ENCODE measurements around the gene LALBA.
"Not testable (repeated sequence)": the region's sequence is repeated elsewhere in the genome, so short reads cannot be mapped to it uniquely, and the experiment has no call there.

The LALBA gene

DNA sequence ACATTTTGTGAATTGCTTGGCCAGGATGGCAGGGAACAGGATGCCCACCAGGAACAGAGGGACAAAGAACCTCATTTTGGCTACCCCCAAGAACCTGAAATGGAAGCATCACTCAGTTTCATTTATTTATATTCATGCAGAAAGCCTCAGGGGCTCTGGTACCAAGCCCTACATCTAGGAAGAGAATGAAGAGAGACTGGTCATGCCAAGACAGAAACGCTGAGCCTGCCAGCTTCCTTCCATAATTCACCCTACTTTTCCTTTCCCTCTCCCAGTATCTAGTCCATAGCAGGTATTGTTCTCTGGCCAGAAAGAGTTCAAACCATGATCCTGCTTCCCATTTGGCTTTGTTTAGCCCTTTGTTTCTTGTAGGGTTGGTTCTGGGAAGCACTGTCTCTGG is at the start of gene LALBA:
Gene LALBA (minus strand): TSS at position 101 of the 400 bp plus-strand sequence. CDS start 26 bp downstream, at position 75.
- DNase-seq = no peak

- peak; percentile 53 for DNase-seq
Measured at GRCh38 chr12:48618541-48618940, 48.7 kb upstream of the LALBA start.

DNA sequence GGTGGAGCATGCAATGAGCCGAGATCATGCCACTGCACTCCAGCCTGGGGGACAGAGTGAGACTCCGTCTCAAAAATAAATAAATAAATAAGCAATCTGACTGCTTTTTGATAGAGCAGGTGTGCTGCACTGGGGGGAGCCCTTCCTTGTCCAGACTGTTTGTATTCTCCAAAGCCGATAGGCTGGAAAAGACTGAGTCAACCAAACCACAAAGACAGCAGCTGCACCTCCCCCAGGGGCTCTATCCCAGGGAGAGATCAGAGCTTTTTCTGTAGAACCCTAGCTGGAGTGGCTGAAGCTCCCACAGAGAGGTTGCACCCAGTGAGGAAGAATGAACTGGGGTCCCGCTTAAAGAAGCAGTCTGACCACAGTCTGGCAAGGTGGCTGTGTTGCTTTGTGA is 45.8 kb upstream of the LALBA start:
- no peak for DNase-seq

DNA sequence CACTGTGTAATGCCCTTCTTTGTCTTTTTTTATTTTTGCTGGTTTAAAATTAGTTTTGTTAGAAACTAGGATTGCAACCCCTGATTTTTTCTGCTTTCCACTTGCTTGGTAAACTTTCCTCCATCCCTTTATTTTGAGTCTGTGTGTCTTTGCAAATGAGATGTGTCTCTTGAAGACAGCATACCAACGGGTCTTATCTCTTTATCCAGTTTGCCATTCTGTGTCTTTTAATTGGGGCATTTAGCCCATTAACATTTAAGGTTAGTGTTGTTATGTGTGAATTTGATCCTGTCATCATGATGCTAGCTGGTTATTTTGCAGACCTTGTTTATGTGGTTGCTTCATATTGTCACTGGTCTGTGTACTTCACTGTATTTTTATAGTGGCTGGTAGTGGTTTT is 43.5 kb upstream of the LALBA start:
- no peak for DNase-seq

- no peak for DNase-seq
Measured at GRCh38 chr12:48602192-48602989, 32.5 kb upstream of the LALBA start.

DNA sequence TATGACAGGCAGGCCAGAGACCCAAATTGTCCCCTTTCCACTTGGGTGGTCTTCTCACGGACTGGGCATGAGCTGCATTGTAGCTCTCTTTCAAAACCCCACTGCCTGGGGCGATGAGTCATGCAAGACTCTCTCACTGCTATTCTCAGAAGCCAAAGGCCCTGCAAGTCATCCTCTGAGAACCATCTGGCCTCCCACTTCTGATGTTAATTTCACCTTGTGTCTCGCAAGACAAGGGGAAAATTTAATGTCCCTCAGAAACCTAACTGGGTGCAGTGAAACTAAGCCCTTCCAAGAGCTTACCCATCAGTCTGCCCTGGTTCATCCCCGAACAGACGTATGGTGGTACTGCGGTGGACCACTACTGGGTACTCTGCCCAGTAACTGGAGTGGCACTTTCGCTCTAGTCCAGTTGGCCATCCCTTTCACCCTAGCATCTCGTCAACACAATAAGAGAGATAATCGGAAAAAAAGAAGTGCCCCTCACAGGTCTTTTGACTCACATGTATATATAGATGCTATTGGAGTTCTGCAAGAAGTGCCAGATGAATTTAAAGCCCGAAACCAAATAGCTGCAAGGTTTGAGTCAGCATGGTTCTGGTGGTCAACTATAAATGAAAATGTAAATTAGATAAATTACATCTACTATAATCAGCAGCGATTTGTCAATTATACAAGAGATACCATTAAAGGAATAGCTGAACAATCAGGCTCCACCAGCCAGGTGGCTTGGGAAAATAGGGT is 31.3 kb upstream of the LALBA start:
- no peak for DNase-seq

GRCh38 chr12:48600552-48600951 is 30.7 kb upstream of the LALBA start:
- DNase-seq = no peak

GRCh38 chr12:48592591-48593086 is 22.8 kb upstream of the LALBA start:
- DNase-seq = no peak

DNA sequence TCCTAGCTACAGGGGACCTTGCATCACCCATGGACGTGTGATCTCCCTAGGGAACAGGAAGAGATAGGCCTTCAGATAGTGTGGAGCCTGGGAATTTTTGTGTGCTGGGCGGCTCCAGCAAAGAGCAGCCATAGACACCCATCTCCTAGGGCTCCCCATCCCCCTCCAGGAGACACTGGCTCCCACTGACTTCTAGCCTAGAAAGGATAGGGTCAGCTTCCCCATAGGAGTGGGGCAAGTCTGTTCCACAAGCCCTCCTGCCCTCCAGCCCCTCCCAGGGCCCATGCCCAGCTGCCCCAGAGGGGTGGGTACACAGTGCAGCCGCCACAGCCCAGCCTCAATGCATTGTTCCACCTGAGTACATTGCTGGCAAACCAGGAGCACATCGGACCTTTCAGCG is 16.5 kb upstream of the LALBA start:
- DNase-seq = no peak

- no peak for DNase-seq
Measured at GRCh38 chr12:48583728-48584127, 13.9 kb upstream of the LALBA start.

GRCh38 chr12:48580831-48581230 is 11.0 kb upstream of the LALBA start:
- DNase-seq = no peak

GRCh38 chr12:48572326-48572725 is 2.5 kb upstream of the LALBA start:
- DNase-seq = no peak

DNA sequence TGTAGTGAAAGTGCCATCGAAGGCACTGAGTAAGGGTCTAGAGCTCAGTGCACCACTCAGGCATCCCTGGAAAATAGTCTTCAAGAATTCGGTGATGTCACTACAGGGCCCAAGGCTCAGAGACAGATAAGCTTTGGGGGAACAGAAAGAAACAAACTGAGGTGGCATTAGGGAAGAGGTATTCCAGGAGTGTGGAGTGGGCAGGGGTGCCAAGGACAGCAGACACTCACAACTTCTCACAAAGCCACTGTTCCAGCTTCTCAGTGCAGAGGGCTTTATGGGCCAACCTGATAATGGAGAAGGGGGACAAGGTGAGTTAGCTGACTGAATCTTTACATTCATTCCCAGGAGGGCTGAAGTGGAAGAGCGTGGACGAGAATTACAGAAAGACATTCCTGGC is 2.1 kb downstream of the LALBA start:
- no peak for DNase-seq

GRCh38 chr12:48557919-48558318 is 11.9 kb downstream of the LALBA start:
- no peak for DNase-seq

DNA sequence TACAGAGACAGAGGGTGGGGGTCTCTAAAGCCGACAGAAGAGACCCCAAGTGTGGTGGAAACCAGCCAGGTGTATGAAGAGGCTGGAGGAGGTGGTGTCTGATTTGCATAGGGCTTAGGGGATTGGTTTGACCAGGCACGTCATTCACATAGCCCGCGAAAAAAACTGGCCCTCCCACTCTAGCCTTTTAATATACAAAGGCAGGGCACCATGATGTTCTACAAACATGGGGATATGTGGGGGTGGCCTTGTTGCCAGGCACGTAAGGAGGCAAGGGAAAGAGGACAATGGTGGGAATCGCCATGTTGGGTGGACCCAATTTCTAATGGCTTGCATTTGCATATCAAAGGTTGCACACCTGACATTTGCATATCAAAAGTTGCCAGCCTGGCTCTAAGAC is 13.2 kb downstream of the LALBA start:
- DNase-seq = no peak

DNA sequence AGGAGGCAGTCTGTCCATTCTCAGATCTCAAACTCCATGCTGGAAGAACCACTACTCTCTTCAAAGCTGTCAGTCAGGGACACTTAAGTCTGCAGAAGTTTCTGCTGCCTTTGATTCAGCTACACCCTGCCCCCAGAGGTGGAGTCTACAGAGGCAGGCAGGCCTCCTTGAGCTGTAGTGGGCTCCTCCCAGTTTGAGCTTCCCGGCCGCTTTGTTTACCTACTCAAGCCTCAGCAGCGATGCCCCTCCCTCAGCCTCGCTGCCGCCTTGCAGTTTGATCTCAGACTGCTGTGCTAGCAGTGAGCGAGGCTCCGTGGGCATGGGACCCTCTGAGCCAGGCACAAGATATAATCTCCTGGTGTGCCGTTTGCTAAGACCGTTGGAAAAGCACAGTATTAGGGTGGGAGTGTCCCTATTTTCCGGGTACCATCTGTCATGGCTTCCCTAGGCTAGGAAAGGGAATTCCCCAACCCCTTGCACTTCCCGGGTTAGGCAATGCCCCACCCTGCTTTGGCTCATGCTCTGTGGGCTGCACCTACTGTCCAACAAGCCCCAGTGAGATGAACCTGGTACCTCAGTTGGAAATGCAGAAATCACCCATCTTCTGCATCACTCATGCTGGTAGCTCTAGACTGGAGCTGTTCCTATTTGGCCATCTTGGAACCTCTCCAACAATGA is 16.0 kb downstream of the LALBA start:
- not testable (repeated sequence) for DNase-seq

DNA sequence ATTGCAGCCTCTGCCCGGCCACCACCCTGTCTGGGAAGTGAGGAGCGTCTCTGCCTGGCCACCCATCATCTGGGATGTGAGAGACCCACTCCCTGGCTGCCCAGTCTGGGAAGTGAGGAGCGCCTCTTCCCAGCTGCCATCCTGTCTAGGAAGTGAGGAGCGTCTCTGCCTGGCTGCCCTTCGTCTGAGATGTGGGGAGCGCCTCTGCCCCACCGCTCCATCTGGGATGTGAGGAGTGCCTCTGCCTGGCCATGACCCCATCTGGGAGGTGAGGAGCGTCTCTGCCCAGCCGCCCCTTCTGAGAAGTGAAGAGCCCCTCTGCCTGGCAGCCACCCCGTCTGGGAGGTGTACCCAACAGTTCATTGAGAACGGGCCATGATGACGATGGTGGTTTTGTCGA is 18.2 kb downstream of the LALBA start:
- not testable (repeated sequence) for DNase-seq

DNA sequence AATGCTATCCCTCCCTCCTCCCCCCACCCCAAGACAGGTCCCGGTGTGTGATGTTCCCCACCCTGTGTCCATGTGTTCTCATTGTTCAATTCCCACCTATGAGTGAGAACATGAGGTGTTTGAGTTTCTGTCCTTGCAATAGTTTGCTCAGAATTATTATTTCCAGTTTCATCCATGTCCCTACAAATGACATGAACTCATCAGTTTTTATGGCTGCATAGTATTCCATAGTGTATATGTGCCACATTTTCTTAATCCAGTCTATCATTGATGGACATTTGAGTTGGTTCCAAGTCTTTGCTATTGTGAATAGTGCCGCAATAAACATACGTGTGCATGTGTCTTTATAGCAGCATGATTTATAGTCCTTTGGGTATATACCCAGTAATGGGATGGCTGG is 22.8 kb downstream of the LALBA start:
- DNase-seq = not testable (repeated sequence)

DNA sequence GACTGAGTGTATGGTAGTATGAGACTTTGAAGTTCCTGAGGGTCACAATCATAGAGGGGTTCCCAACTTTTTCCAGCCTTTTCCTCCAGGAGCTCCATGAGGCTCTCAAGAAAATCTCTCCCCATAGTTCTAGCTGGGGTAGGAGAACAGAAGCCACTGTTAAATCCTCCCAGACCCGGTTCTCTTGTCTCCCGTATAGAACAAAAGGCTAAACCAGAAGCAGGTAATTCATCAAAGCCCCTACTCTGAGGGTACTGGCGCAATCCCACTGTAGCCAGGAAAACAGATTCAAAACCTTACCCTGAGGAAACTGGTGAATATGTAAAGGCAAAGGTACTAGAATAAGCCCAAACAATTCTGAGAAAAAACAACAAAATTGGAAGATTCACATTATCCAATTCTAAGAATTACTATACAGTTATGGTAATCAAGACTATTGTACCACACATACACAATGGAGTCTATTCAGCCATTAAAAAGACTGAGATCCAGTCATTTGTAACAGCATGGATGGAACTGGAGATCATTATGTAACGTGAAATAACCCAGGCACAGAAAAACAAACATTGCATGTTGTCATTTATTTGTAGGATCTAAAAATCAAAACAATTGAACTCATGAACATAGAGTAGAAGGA is 23.9 kb downstream of the LALBA start:
- DNase-seq = no peak

GRCh38 chr12:48542300-48542928 is 27.4 kb downstream of the LALBA start:
- peak; percentile 27 for DNase-seq

DNA sequence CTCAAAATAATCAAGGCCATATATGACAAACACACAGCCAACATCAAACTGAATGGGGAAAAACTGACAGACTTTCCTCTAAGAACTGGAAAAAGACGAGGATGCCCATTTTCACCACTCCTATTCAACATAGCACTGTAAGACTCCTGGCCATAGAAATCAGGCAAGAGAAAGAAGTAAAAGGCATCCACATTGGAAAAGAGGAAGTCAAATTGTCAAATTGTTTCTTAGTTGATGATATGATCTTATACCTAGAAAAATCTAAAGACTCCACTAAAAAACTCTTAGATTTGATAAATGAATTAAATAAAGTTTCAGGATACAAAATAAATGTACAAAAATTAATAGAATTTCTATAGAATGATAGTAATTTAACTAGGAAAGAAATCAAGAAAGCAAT is 33.2 kb downstream of the LALBA start:
- DNase-seq = no peak

GRCh38 chr12:48532601-48533000 is 37.2 kb downstream of the LALBA start:
- DNase-seq = no peak
